DND-41 (cell line): Measurements from ENCODE around the gene TAGLN2.

Experiments used
- ATAC-seq: fragments of 200-7000 bp; cut with Tn5 transposase; 3 replicates; pipeline ENCODE4 v1.9.1; 2021; ENCODE audit warnings: low read depth; ENCODE audit not compliant: insufficient read depth
- DNase-seq: peaks from one replicate; pipeline ENCODE4 v3.0.0-alpha.2; 2020
- H2AFZ ChIP-seq: 2 replicates; pipeline ENCODE4 v1.6.0; 2012; ENCODE audit warnings: low read depth, low read length
- H3K27ac ChIP-seq: 2 replicates; pipeline ENCODE4 v1.5.1; 2012; ENCODE audit warnings: low read length, inconsistent platforms
- H3K27me3 ChIP-seq: fragments of 200-600 bp; sonication (generic); 2 replicates; pipeline ENCODE4 v1.6.0; 2012; ENCODE audit warnings: low read length, mild to moderate bottlenecking, inconsistent platforms; ENCODE audit not compliant: insufficient read depth, poor library complexity
- H3K36me3 ChIP-seq: 2 replicates; pipeline ENCODE4 v1.5.1; 2012; ENCODE audit warnings: low read length, inconsistent platforms; ENCODE audit not compliant: insufficient read depth
- H3K4me1 ChIP-seq: 2 replicates; pipeline ENCODE4 v1.5.1; 2012; ENCODE audit warnings: mild to moderate bottlenecking, low read length; ENCODE audit not compliant: insufficient read depth
- H3K4me2 ChIP-seq: 2 replicates; pipeline ENCODE4 v1.6.0; 2012; ENCODE audit warnings: mild to moderate bottlenecking, moderate library complexity, low read length, inconsistent platforms; ENCODE audit not compliant: insufficient read depth
- H3K4me3 ChIP-seq, 2 experiments: fragments of 200-600 bp in 1 of 2; shearing (Covaris generic) in 1 of 2; 2 replicates each; pipeline ENCODE4 v1.5.1; 2012 to 2016; ENCODE audit warnings: inconsistent platforms in 2 of 2, low read length in 2 of 2, mild to moderate bottlenecking in 2 of 2, low read depth in 1 of 2, moderate library complexity in 1 of 2
- H3K79me2 ChIP-seq: 2 replicates; pipeline ENCODE4 v1.6.0; 2012; ENCODE audit warnings: low read length, inconsistent platforms; ENCODE audit not compliant: insufficient read depth
- H3K9ac ChIP-seq: 2 replicates; pipeline ENCODE4 v1.6.0; 2012; ENCODE audit warnings: low read depth, mild to moderate bottlenecking, inconsistent platforms, low read length, moderate library complexity
- H3K9me3 ChIP-seq: 2 replicates; pipeline ENCODE4 v1.5.1; 2012; ENCODE audit warnings: low read length, moderate library complexity, mild to moderate bottlenecking, inconsistent platforms; ENCODE audit not compliant: insufficient read depth, severe bottlenecking
- H4K20me1 ChIP-seq: 2 replicates; pipeline ENCODE4 v1.6.0; 2012; ENCODE audit warnings: low read length; ENCODE audit not compliant: insufficient read depth
- EZH2 ChIP-seq: IDR thresholded peaks from 3 replicates; pipeline ENCODE4 v1.6.1; 2012; ENCODE audit warnings: borderline replicate concordance, low read depth, mild to moderate bottlenecking, moderate library complexity, low read length, inconsistent platforms; ENCODE audit not compliant: severe bottlenecking
- TF ChIP-seq, protein P1 (sequence below): IDR thresholded peaks from 2 replicates; pipeline ENCODE4 v1.5.1; 2012; ENCODE audit warnings: borderline replicate concordance, low read length, moderate library complexity, mild to moderate bottlenecking; ENCODE audit not compliant: poor library complexity, severe bottlenecking; ENCODE audit errors: extremely low read depth

Gene TAGLN2

GRCh38 chr1:159919236-159919865 lies 6.0 kb downstream of the TAGLN2 start:
- DNase-seq (no peak), ATAC-seq (no peak)
- Histone ChIP-seq H3K4me2 (no peak overlapping the region), H3K36me3 (peaks cover 41% of the 10 kb centered on the region), H3K9me3 (no peaks in the 10 kb centered on the region), H3K79me2 (peaks cover 39% of the 10 kb centered on the region), H3K27ac (no peak overlapping the region), H3K4me3 (no peak overlapping the region), H3K4me1 (peaks cover 31% of the 10 kb centered on the region), H3K27me3 (no peaks in the 10 kb centered on the region), H3K9ac (no peak overlapping the region), H4K20me1 (peaks cover 60% of the 10 kb centered on the region), H2AFZ (no peak overlapping the region)
- TF ChIP-seq, protein P1, sequence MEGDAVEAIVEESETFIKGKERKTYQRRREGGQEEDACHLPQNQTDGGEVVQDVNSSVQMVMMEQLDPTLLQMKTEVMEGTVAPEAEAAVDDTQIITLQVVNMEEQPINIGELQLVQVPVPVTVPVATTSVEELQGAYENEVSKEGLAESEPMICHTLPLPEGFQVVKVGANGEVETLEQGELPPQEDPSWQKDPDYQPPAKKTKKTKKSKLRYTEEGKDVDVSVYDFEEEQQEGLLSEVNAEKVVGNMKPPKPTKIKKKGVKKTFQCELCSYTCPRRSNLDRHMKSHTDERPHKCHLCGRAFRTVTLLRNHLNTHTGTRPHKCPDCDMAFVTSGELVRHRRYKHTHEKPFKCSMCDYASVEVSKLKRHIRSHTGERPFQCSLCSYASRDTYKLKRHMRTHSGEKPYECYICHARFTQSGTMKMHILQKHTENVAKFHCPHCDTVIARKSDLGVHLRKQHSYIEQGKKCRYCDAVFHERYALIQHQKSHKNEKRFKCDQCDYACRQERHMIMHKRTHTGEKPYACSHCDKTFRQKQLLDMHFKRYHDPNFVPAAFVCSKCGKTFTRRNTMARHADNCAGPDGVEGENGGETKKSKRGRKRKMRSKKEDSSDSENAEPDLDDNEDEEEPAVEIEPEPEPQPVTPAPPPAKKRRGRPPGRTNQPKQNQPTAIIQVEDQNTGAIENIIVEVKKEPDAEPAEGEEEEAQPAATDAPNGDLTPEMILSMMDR = no peak
- no peak for TF ChIP-seq EZH2

- Histone ChIP-seq H3K36me3 (peaks cover 41% of the 10 kb centered on the region), H3K9ac (no peak overlapping the region), H3K27ac (no peak overlapping the region), H3K27me3 (no peaks in the 10 kb centered on the region), H2AFZ (no peak overlapping the region), H3K4me2 (no peak overlapping the region), H3K4me1 (peaks cover 23% of the 10 kb centered on the region), H4K20me1 (peaks cover 52% of the 10 kb centered on the region), H3K4me3 (no peak overlapping the region), H3K79me2 (peaks cover 31% of the 10 kb centered on the region), H3K9me3 (no peaks in the 10 kb centered on the region)
- no peak for ATAC-seq
- TF ChIP-seq, protein P1 = no peak
- no peak for TF ChIP-seq EZH2
- no peak for DNase-seq
These were observed 6.7 kb downstream of the TAGLN2 start for GRCh38 chr1:159918352-159919200.

- Histone ChIP-seq H3K27me3 (no peaks in the 10 kb centered on the region), H3K9me3 (no peaks in the 10 kb centered on the region), H2AFZ (no peak overlapping the region), H3K79me2 (peaks cover 22% of the 10 kb centered on the region), H3K27ac (0 out of 2 replicates have a peak overlapping the region, but pooled peaks have one; percentile 27), H3K36me3 (peaks cover 41% of the 10 kb centered on the region), H4K20me1 (peaks cover 44% of the 10 kb centered on the region), H3K4me1 (peaks cover 15% of the 10 kb centered on the region), H3K9ac (no peak overlapping the region), H3K4me3 (no peak overlapping the region), H3K4me2 (no peak overlapping the region)
- ATAC-seq = peak; percentile 71
- DNase-seq = peak; percentile 43
- TF ChIP-seq, protein P1 = no peak
- no peak for TF ChIP-seq EZH2
These were observed 7.6 kb downstream of the TAGLN2 start for GRCh38 chr1:159917533-159918351.
